Renal cortical epithelial cell (primary cell): ENCODE results near the gene KIF1B. TPM values are rescaled to one million over a fixed set of nuclear protein-coding genes. Genes with fewer than 3 reads are reported as not detected.
"Not testable (repeated sequence)": the region's sequence is repeated elsewhere in the genome, so short reads cannot be mapped to it uniquely, and the experiment has no call there.

Source experiments
- DNase-seq: peaks from one replicate; pipeline ENCODE4 v3.0.0-alpha.2; 2011; ENCODE audit warnings: low read depth
- total RNA-seq: library from RNA; depleted of rRNA; stranded (reverse); fragments of >200 nt; gene quantifications from 2 replicates; pipeline ENCODE4 v1.2.3, GENCODE V29; 2014

Gene KIF1B
- total RNA-seq, 1 donor from 2014 or later = 54.8 TPM

- no peak for DNase-seq
Measured at GRCh38 chr1:10192263-10192662, 18.1 kb upstream of the KIF1B start.

GRCh38 chr1:10193288-10193687 lies 17.1 kb upstream of the KIF1B start:
- no peak for DNase-seq

GRCh38 chr1:10195570-10195969 lies 14.8 kb upstream of the KIF1B start:
- DNase-seq = peak; percentile 79

GRCh38 chr1:10196976-10197375 lies 13.4 kb upstream of the KIF1B start:
- DNase-seq = no peak

GRCh38 chr1:10200620-10201019 lies 9.8 kb upstream of the KIF1B start:
- DNase-seq = no peak

- no peak for DNase-seq
Measured at GRCh38 chr1:10204003-10204642, 6.2 kb upstream of the KIF1B start.

- not testable (repeated sequence) for DNase-seq
Measured at GRCh38 chr1:10205206-10205605, 5.2 kb upstream of the KIF1B start.

- DNase-seq = no peak
Measured at GRCh38 chr1:10207810-10208209, 2.6 kb upstream of the KIF1B start.

- no peak for DNase-seq
Measured at GRCh38 chr1:10208537-10208936, 1.8 kb upstream of the KIF1B start.

GRCh38 chr1:10209590-10209904 lies 823 bp upstream of the KIF1B start:
- no peak for DNase-seq

GRCh38 chr1:10210841-10211804 lies 753 bp downstream of the KIF1B start:
- peak; percentile 98 for DNase-seq

- DNase-seq = no peak
Measured at GRCh38 chr1:10211805-10212410, 1.5 kb downstream of the KIF1B start.

- no peak for DNase-seq
Measured at GRCh38 chr1:10212476-10212875, 2.1 kb downstream of the KIF1B start.

- DNase-seq = no peak
Measured at GRCh38 chr1:10213186-10213705, 2.9 kb downstream of the KIF1B start.

GRCh38 chr1:10216090-10216749 lies 5.8 kb downstream of the KIF1B start:
- no peak for DNase-seq

GRCh38 chr1:10217748-10218441 lies 7.5 kb downstream of the KIF1B start:
- DNase-seq = peak; percentile 73

GRCh38 chr1:10220200-10220599 lies 9.8 kb downstream of the KIF1B start:
- DNase-seq = no peak

- not testable (repeated sequence) for DNase-seq
Measured at GRCh38 chr1:10220657-10221056, 10.3 kb downstream of the KIF1B start.

GRCh38 chr1:10225573-10225972 lies 15.2 kb downstream of the KIF1B start:
- peak; percentile 86 for DNase-seq

GRCh38 chr1:10228528-10228927 lies 18.2 kb downstream of the KIF1B start:
- DNase-seq = no peak

- no peak for DNase-seq
Measured at GRCh38 chr1:10229903-10230302, 19.5 kb downstream of the KIF1B start.
